Activated CD4-positive, CD25-positive, alpha-beta regulatory T cell (primary cell): ENCODE results near the gene FGFR1OP2.
"Not testable (repeated sequence)": the region's sequence is repeated elsewhere in the genome, so short reads cannot be mapped to it uniquely, and the experiment has no call there.

ENCODE experiments used
- DNase-seq, 4 experiments: peaks; one replicate each; lab custom pipeline; 2025; lab: John Stamatoyannopoulos, UW

Gene FGFR1OP2

DNA sequence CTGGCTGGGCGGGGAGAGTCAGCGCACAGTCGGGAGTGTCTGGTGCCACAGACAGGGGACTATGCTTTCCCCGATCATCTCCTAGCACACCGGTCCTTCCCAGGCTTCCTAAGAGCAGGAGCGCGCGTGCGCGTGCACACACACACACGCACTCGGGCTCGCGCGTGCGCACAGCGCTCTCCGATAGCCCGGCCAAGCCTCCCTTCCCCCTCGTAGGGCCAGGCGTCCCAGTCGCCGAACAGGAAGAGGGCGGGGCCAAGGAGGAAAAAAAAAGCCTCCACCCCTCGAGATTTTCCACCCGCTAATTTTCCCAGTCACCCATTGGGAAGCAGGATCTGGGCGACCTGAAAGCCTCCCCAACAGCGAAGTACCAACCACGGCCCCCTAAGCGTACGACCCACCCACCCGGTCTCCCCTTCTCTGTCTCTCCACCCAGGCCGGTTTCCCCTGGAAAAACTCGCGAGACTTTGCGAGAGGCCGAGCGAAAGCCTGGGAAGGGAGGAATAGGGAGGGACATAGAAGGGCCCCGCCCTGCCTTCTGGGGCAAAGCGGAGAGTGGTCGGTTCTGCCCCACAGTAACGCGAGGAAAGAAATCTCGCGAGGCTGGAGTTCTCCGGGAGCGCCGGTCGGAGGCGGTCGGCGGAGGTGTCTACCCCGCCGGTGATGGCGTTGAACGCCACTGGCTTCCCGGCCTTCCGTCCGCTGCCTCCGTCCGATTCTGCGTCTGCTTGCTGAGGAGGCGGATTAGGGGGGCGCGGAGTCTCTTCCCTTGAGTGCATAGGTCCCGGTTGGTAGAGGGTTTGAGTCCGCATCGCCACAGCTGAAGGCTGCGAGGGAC is at the start of gene FGFR1OP2, which contains the start of gene INTS13:
TSS of gene FGFR1OP2 (plus strand) at position 608 of the 838 bp plus-strand sequence. CDS start 15,689 bp downstream, outside the sequence.
TSS of gene INTS13 (minus strand) at position 119 of the 838 bp plus-strand sequence. CDS start 1,178 bp downstream, outside the sequence.
- DNase-seq = peak; percentile 88 to 95 (median 92)

DNA sequence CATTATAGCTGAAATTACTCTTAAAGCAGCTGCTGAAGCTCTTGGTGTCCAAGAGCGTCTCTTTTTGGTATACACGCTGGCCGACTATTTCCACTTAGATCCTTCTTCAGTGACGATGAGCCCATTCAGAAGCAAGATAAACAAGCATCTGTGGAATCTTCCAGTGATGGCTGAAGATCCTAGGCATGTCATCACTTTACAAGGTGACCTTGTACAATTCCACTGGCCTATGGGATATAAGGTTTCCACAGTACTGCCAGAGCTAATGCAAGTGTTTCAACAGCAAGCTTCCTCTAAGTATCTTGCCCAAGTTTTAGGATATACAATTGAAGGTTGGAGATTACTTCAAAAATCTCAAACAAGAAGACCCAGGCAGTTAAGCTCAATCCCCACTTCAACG is 47.5 kb upstream of the FGFR1OP2 start:
- DNase-seq = no peak

DNA sequence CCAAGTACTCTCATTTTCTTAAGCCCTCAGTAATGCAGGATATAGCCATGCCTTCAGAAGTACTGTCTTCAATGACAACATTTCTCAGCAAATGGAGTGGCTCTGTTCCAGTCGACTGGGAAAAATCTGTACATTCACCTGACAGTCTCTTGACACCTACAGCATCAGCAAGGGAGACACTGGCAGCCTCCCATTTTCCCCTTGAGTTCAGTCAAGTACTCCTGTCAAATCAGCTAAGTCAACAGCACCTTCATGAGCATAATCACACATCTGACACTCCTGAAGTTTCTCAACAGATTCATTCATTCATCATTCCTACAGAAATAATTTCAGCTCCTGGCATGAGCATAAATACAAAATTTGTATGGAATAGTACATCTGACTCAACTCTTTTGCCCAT is 46.6 kb upstream of the FGFR1OP2 start:
- no peak for DNase-seq

DNA sequence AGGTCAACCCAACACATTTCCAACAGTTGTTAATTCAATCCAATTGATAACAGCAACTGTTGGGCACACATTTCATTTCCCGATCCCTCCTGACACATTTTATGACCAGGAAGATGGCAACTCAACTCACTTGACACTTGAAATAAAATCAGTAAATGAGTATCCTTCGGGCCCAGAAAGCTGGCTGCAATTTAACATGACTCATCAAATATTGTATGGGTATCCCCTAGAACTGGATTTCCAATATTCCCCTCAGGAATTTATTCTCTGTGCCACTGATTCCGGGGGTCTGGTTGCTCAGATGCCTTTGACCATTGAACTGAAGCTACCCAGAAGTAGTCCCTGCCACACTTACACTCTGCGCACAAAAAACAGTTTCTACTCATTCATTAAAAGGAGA is 42.6 kb upstream of the FGFR1OP2 start:
- no peak for DNase-seq

DNA sequence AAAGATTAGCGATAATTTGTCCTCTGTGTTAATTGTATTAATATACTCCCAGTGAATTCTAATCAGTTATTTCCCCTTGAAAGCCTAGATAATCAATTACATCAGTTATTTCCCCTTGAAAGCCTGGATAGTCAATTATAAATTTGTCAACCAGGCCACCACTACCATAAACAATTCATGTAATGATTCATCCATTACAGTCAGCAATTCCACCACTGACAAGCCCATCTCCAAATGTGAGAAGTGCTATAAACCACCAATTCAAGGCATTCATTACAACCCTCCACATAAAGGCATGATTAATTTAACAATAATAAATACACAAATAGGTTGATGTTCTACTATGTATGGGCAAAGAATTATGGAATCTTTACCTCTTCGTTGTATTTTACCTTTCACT is 41.4 kb upstream of the FGFR1OP2 start:
- no peak for DNase-seq

DNA sequence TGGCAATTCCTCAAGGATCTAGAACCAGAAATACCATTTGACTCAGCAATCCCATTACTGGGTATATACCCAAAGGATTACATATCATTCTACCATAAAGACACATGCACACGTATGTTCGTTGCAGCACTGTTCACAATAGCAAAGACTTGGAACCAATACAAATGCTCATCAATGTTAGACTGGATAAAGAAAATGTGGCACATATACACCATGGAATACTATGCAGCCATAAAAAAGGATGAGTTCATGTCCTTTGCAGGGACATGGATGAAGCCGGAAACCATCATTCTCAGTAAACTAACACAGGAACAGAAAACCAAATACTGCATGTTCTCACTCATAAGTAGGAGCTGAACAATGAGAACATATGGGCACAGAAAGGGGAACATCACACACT is 34.9 kb upstream of the FGFR1OP2 start:
- not testable (repeated sequence) for DNase-seq

DNA sequence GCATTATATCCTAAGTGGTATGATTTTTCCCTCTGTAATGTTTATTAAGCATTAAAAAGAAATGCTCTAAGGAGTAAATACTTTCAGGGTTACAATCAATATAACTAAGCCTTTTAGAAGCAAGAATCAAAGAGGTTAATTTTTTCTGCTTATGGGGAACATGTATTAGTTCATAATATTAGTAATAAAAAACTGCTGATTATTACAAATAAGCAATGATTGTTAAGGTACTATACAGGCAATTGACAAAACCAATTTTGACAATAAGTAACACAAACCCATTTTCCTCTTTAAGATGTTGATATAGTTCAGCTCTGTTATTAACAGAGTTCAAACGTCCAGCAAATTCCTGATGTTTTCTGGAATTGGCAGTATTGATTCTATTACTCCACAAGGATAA is 32.2 kb upstream of the FGFR1OP2 start:
- DNase-seq = no peak

DNA sequence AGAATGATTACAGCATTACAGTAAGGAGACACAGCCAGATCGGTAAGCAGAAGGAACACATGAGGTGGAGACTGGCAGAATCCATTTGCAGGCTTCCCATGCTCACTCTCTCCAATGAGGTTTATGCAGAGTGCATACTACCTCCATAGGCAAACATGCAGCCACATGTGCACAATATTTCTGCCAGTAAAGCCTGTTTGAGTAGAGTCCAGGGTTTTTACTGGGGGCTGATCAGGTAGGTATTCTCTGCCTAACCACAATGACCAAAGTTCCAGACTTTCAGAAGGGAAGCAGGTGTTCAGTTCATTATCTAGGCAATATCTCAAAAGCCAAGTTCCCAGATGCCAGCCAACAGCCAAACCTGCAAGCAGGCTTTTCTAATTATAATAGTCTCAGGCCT is 31.6 kb upstream of the FGFR1OP2 start:
- DNase-seq = no peak

DNA sequence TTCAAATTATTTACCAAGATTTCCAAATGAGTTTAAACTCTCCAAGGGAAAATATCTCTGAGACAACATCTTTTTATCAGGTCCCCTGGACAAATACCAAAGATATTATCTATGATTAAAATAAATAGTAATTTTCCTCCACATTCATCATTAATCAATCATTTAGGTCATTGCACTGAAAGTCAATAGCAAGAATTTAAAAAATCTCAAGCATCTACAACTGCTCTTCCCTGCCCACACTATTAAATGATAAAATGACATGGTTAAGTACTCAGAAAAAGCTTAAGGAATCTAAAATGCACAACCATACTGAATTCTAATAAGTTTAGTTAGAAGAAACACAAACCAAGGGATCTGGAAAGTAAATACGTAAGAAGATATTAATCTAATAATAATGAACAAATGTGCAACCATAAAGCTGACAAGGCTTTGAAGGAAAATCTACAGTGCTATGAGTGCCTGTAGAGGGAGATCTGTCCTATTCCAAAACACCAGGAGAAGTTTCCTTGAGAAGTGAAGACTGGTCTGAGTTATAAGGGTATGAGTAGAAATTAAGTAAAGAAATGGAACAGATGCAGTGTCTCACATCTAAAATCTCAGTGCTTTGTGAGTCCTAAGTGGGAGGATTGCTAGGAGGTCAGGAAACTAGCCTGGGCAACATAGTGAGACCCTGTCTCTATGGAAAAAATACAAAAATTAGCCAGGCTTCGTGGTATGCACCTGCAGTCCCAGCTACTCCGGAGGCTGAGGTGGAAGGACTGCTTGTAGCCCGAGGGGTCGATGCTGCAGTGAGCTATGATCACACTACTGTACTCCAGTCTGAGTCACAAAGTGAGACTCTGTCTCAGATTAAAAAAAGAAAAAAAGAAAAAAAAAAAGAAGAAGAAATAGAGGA is 19.7 kb upstream of the FGFR1OP2 start:
- no peak for DNase-seq

DNA sequence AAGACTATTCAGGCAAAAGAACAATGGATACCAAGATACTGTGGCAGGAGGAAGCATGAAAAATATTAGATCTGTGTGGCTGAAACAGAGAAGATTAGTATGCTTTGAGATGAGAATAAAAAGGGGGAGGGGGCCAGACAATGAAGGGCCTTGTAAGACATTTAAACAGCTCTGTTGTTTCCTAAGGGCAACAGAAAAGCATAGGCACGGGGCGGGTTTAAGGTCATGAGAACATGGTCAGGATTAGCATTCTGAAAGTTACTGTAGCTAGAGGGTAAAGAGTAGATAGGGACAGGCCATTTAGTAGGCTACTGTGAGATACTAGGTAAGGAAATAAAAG is 19.1 kb upstream of the FGFR1OP2 start:
- DNase-seq = no peak

DNA sequence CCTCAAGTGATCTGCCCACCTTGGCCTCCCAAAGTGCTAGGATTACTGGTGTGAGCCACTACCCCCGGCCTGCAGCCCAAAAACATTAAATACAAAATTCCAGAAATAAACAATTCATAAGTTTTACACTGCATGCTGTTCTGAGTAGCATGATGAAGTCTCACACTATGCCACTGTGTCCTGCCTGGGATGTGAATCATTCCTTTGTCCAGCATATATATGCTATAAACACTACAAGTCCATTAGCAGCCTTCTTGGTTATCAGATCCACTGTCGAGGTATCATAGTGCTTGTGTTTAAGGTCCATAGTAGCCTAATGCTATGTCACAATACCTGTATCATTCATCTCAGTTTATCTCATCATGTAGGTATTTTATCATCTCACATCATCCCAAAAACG is 16.4 kb upstream of the FGFR1OP2 start:
- no peak for DNase-seq

DNA sequence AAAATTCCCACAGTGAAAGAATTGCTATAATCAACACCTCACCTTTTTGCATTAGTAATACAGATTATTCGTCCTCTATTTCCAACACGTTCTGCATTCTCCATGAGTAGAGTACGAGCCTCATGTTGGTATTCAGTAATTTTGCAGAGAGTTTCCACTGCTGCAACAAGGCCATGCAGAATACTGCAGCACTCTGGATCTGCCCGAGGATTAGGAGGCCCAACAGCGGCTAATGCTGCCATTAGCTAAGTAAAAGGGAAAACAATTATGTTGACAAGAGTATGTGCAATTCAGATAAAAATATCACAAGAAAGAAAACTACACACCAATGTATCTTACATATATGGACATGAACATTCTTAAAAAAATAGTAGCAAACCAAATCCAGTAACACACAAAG is 9.6 kb upstream of the FGFR1OP2 start:
- DNase-seq = no peak

DNA sequence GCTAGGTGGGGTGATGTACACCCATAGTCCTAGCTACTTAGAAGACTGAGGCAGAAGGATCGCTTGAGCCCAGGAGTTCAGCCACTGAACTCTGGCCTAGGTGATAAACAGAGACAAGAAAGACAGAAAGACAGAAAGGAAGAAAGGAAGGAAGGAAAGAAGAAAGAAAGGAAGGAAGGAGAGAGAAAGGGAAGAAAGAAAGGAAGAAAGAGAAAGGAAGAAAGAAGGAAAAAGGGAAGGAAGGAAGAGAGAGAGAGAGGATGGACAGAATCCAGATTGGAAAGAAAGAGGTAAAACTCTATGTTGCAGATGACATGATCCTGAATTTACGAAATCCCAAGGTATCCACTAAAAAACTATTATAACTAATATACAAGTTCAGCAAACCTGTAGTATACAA is 8.7 kb upstream of the FGFR1OP2 start:
- DNase-seq = no peak

DNA sequence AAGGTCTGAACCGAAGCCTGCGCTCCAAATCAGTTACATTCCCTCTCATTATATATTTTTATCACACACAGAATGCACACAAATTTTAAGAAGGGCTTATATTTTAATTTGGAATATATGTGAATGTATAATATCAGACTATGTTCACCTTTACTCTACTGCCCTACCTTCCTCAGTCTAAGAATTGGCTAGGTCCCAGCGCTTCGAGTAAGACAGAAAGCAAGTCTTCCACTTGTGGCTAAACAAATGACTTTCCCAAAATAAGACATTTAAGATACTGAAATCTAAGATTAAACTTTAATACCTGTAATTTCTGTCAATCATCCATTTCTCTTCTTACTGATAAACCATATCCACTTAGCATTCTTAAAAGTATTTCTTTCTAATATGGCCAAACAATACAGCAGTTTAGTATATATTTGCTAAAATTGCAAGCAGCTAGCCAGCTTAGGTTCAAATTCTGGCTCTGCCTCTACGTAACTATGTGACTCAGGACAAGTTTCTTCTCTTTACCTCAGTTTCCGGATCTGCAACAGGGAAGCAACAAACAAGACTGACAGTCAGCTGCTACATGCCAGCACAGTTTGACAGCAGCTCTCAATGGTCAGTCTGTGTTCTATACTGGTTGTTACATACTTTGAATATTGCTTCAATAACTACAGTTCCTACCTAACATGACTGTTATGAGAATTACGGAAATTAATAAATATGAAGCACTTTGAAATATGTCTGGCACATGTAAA is 2.5 kb upstream of the FGFR1OP2 start:
- DNase-seq = no peak

DNA sequence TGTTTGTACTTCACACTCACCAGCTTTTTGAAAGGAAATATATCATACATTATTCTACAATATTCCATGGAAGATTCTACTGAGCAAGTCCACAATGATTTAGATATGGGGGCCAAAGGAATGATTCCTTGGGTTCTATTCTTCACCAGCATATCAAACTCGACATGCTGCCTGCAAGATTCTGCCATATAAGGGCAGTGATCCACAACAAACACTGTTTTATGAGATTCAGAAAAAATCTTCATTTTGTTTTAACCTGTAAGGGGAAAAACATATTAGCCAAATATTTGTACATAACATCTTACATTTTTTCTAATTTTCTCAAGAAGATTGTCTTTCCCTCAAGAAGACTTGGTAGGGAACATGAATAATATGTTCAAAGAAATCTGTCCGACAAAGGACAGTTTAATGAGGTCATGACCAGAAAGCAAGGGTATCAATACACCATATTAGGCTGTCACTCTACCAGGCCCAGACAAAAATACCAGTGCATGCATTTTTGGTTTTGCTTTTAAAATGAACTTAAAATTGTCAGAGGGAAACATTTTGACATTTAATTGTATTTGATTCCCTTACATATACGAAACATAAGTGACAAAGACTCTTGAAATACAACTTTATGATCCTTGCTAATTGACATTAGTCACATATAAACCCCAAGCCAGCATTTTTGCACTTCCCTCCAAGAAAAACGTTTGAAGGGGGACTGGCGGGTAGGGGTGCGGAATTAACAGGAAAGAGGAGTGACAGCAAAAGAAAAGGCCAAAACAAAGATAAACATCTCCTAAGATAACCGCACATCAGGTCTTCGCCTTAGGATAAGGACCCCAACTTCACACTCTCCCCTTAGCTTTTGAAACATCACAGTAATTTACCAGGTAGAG is 1.5 kb upstream of the FGFR1OP2 start:
- DNase-seq = no peak

DNA sequence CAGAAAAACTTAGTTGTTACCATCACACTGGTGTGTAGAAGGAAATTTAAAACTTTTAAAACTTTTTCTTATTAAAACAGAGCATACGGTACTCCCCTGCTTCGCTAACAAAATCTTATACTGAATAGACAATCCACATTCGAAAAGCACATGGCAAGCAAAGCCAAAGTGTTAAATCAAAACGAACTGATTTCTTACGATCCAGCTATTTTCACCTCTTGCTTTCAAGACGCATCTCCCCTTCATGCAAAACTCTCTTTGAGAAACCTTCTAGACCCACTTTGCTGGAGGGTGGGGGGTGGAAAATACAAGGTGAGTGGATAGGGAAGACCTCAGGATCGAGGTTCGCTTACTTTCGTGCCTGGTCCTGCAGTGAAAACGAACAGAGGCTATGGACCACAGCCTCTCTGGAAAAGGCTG is 817 bp upstream of the FGFR1OP2 start:
- no peak for DNase-seq

DNA sequence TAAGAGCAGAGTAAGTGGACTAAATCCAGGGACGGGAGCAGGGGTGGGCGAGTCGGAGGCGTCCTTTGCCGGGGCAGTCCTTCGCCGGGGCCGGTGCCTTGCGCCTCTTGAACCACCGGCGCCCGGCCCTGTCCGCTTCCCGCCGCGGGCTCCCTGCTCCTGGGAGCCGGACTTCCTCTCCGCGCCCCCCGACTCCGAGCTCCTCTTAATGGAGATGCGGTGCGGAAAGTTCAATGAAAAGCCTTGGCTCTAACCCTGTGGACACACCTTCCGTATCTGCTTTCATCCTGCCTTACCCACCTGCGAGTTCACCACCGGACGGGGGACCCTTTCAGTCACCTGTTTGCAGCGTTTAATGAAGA is 412 bp downstream of the FGFR1OP2 start:
- DNase-seq = peak in 1 of 4 experiments; percentile 4

DNA sequence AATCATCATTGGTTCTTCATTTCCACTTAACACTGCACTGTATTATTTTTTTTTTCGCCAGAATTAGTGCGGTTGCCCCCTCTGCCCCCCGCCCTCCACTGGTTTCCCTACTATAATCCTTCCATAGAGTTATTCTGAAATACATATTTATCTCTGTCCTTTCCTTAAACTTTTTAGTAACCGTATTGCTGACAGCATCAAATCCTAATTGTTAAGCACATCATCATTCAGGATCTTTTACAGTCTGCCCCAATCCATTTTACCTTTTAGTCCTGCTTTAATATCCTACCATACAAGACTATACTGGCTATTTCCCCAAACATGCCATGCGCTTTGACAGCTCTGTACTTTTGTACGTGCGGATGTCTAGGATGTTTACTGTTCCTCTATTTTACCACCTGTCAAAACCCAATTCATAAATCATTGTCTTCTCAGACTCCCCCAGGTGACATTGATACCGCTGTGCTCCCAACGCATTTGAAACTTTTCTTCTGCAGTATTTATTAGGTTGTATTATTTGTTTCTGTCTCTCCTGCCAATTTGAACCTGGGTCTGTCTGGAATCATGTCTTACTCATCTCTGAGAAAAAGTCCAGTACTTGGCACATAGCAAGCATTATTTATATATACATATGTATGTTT is 1.0 kb downstream of the FGFR1OP2 start:
- no peak for DNase-seq

DNA sequence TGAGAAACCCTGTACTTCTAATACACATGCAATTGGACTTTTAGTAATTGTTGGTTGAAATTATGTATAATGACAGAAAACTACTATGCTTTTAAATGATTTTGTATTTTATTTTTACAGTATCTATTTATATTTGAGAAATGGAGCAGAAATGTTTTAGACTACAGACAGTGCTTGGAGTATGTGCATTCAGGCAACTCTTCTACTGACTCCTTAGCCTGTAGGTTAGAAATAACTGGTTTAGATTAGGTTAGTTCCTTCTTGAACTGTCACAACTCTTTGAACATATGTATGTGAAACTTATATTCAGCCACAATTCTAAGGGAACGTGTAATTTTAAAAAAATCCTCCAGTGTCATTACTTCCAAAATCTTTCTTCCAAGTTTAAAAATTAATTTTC is 1.7 kb downstream of the FGFR1OP2 start:
- no peak for DNase-seq

DNA sequence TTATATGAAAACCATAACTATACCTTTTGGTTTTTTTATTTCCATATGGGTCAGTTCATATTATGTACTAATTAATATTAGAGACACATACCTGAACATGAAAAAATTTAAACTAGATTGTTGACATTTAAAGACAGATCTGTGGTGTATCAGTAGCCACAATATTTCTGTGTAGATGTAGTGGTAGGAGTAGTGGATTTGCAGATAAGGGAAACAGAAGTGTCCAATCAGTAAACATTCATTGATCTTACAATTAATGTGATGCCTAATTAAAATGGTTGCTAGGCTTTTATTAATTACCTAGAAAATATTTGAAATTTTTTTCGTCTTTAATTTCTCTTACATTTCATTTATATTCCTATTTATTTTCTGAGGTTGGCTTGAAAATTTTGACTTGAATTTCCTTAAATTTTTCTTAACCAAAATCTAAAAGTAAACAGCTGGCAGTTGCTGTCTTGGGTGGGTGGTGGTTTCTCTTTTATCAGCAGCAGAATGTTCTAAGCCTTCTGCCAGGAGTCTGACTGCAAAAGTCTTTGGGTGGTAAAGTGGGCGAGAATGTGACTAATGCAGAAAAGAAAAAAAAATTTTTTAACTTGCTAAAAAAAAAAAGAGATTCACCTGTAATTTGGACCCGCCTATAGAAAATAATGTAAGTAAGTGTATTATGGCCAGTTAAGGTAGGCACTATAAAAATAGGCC is 2.4 kb downstream of the FGFR1OP2 start:
- no peak for DNase-seq
